Activated CD4-positive, alpha-beta T cell treated with anti-CD3 and anti-CD28 coated beads, Interleukin-10, Interleukin-2, amounts not matched to agents 100 ng/mL and 50 ng/mL, durations not matched to agents 16 hours and 8 hours (primary cell): ENCODE data around the gene SULT1C4.

Experiments used
- DNase-seq: peaks from one replicate; pipeline ENCODE4 v3.0.0-alpha.2; 2020

Gene SULT1C4

DNA sequence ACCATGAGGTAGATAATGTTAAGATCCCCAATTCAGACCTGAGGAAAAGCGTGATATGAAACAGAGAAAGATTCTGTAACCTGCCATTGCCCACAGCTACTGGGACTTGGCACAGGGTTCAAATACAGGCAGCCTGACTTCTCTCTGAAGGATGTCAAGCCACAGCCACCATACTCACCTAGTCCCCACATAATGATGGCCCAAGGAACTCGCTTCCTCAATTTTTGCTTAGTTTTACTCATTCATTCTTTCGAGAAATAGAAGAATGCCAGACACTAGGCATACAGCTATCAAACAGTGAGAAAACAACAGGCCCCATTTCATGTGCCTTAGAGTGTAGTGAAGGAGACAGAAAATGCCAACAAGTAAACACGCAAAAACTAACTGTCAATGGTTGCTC is 980 bp upstream of the SULT1C4 start:
- DNase-seq = no peak

GRCh38 chr2:108377401-108377800 is 353 bp upstream of the SULT1C4 start:
- no peak for DNase-seq

DNA sequence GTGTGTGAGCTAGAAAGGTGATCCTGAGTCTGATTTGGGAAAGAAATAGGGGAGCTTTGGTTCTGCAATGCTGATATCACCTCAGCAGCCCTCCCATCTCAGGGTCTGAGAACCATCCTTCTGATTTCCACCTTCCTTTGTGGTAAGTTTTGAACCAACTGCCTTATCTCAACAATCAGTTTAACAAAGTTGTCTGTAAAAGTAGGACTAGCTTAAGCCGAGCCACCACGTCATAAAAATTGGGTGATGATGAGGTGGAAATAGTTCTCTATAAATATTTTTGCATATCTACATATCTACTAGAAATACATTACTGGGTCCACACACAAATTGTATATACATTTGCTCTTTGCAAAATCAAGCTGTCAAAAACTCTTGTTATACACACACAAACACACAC is 1.1 kb downstream of the SULT1C4 start:
- no peak for DNase-seq

DNA sequence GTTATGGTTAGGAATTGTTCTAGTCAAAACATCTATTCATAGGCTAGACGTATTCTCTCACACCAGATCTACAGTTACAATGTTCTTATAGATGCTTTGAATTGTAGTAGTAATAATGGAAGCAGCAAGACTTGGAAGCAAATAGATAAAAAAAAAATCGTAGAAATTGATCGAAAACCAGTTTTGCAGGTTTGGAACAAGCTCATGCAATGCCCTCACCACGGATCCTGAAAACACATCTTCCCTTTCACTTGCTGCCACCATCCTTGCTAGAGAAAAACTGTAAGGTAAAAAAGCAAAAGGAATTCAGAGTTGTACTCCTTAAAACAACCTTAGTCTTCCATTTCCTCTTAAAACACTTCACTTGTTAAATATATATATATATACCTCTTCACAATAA is 4.4 kb downstream of the SULT1C4 start:
- no peak for DNase-seq

DNA sequence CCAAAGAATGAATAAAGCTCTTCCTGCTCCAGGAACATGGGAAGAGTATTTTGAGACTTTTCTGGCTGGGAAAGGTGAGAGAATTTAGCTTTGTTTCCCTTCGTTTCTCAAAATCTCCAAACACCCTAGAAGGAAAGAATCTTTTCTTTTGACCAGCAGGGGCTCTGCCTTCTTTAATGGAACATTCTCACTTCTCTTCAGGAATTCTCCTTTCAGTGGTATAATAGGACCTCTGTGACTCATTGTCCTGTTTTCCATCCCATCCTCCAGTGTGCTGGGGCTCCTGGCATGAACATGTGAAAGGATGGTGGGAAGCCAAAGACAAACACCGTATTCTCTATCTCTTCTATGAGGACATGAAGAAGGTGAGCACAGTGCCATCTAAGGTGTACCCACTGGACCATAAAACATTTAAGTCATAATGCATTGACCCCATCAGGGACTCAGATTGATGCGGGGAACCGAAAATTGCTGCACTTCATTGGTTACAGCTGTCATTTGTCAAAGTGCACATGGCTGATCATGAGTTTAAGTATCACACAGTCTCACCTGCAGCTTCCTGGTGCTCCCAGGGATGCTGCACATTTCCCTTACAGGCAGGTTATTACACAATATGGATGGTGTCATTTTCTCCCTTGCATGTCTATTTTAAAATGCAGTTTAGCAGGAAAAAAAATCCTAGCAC is 5.5 kb downstream of the SULT1C4 start:
- no peak for DNase-seq

DNA sequence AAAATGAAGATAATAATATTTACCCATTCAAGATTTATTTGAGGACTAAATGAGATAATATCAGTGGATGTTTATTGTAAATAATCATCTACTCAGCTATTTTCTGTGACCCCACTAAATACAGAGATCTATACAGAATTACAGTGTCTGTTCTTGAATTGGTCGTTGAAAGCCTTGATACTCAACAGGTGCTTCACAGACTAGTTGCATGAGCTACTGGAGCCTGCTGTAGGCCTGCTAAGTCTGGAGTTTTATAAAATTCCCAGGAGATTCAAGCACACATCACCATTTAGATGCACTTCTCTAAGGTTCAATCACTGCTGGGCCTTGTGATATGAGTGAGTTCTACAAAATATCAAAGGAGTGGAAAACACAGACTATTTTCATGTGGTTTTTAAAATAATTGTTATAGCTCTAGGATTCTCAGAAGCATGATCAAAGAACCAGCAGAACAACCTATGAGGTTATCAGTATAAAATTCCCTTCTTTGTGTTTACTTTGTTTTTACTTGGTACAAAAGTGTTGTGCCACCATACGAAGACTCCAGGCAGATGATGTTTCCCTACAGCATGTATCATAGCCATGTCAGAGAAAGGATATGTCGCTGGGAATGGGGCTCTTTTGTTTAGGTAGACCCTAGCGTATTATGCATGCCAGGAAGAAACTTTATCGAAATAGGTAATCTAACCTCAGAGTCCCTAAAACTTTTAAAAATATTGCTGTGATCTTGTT is 7.1 kb downstream of the SULT1C4 start:
- no peak for DNase-seq

- no peak for DNase-seq
Observed at GRCh38 chr2:108385411-108386071, 7.8 kb downstream of the SULT1C4 start.

DNA sequence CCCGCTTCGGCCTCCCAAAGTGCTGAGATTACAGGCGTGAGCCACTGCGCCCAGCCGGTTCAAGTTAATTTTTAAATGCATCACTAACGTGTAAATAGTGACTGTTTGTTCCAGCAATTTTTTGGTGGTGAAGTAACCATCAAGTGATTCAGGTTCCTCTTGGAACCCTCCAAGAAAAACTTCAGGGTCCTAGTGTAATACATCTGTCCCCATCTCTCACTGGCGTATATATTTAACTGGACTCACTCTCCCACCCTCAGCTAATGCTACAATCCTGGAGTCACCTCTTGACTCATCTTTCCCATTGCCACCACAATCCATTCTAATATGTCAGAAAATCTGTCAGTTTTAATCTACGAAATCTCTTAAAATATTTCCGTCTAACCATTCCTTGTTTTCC is 10.3 kb downstream of the SULT1C4 start:
- DNase-seq = no peak

DNA sequence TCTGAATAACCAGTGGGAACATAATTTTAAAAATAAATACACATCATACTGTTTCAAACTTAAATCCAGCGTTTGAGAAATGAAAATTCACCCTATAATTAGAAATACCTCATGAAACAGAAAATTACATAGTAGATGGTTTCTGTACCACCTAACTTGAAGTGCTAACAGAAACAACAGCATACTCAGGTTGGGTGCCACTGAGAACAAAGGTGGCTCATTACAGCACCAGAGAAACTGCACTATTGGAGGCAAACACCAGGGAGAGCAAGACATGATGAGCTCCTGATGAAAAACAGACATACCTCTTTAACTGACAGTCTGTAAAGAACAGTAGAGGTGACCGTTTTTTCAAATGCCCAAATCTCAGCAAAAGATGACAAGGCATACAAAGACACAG is 12.6 kb downstream of the SULT1C4 start:
- no peak for DNase-seq

DNA sequence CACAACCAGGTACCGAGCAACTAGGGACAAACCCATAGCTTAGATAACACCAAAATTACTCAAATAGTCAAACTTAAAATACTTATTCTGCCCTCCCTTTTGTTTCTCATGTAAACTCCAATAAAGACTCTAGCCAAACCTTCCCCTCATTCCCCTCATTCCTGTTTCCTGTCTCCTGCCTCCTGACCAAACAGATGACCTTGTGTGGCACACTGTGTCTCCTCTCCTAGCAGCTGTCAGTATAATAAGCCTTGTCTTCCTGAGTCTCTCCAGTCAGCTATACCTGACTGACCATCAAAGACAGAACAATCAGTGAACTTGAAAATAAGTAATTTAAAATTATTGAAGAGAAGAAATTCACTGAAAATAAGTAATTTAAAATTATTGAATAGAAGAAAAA is 14.3 kb downstream of the SULT1C4 start:
- no peak for DNase-seq

GRCh38 chr2:108393197-108393596 is 15.4 kb downstream of the SULT1C4 start:
- DNase-seq = no peak

GRCh38 chr2:108395155-108395554 is 17.4 kb downstream of the SULT1C4 start:
- no peak for DNase-seq

DNA sequence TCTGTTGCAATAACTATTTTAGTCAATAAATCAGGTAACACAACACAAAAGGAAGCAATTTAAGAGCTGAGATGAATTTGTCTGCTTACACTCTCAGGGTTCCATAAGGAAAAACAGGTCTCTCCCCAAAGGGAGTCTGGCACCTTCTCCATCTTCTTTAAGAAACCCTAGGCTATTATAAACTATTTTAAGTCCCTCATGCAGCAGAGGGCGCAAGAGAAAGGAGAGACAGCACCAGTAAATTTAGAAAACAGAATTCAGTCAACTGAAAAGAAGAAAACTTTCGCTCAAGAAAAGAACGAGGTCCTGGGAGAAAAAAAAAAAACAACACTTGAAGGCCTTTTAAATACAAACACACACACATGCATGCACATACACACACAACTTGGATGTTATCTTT is 19.1 kb downstream of the SULT1C4 start:
- no peak for DNase-seq

GRCh38 chr2:108399479-108399878 is 21.7 kb downstream of the SULT1C4 start:
- DNase-seq = no peak

DNA sequence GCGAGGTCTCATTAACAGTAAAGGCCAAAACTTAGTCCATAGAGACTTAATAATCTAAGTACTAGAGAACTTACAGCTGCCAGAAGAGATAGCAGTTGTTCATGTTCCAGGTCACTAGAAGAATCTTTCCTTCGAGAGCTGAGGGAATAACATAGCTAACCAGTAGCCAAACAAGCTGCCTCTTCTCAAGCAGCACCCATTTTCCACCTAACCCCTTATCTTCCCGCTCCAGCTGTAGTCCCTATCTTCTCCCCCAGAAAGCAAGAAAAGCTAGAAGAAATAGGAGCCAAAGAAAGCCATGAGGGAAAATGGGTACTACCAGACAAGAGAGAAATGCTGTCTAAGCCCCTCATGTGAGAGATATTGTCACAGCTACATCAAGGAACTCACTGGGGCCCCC is 24.0 kb downstream of the SULT1C4 start:
- DNase-seq = no peak

- DNase-seq = no peak
Observed at GRCh38 chr2:108403494-108403893, 25.7 kb downstream of the SULT1C4 start.

GRCh38 chr2:108404784-108405397 is 27.1 kb downstream of the SULT1C4 start:
- no peak for DNase-seq

DNA sequence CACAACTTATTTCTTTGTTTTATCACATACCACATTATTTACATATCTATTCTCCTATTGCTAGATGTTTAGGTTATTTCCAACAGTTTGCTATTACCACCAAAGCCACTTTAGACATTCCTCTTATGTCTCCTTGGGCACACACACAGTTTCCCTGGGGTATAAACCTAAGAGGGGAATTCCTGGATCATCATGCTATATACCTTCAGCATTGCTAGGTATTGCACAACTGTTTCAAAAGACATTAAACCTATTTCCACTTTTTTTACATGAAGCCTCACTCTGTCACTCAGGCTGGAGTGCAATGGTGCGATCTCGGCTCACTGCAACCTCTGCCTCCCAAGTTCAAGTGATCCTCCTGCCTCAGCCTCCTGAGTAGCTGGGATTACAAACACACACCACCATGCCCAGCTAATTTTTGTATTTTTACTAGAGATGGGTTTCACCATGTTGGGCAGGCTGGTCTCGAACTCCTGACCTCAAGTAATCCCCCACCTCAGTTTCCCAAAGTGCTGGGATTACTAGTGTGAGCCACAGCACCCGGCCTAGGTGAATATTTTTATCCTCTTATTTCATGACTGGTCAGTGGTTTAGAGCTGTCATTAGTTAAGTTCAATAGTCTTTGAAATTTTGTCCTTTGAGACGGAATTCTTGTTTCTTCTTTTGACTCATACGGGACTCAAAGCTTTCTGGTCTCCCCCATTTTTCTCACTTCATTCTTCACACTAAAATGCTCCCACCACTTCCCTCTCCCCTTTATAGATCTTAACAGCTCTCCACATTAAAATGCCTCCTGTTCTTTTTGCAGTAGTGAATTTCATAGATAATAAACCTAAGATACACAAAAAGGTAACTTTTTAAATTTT is 30.3 kb downstream of the SULT1C4 start:
- no peak for DNase-seq

- DNase-seq = no peak
Observed at GRCh38 chr2:108409768-108410167, 32.0 kb downstream of the SULT1C4 start.

GRCh38 chr2:108412995-108413710 is 35.4 kb downstream of the SULT1C4 start:
- no peak for DNase-seq

DNA sequence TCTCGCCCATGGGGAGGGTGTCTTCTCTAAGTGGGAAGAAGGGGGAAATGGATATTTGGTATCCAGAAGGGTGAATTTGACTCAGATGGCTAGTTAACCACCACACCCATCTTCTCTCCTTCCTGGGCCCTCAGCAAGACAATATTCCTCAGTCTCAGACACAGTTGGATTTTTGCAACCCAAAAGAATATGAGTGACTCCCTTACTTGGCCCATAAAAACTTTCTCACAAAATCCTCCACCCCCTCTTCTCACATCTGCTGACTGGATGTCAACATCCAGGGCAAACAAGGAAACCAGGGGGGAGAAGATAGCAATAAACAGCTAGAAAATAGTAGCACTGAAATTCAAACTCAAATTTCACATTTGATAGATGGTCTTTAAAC is 35.9 kb downstream of the SULT1C4 start:
- no peak for DNase-seq

GRCh38 chr2:108414256-108414876 is 36.6 kb downstream of the SULT1C4 start:
- no peak for DNase-seq
